Activated CD8-positive, alpha-beta memory T cell treated with anti-CD3 and anti-CD28 coated beads, Interleukin-2, amount 10 ng/mL, durations not matched to agents 7 days and 5 days (primary cell): ENCODE measurements around the gene SERPINB10. TPM values are rescaled to one million over a fixed set of nuclear protein-coding genes. Genes with fewer than 3 reads are reported as not detected.

Experiments
- ATAC-seq: fragments of 150-1000 bp; cut with Tn5 transposase; one replicate; pipeline ENCODE4 v1.10.0; 2021; ENCODE audit warnings: moderate library complexity
- CTCF ChIA-PET: fragments of 350-600 bp; sonication (Branson Sonifier 250); formaldehyde crosslinking; loops from one replicate; lab custom pipeline; 2021; ENCODE audit warnings: antibody characterized with exemption; lab: Charles Lee
- DNase-seq: peaks from one replicate; pipeline ENCODE4 v3.0.0-alpha.2; 2020
- H3K27ac Mint-ChIP-seq: one replicate; pipeline ENCODE4 v1.8.0; 2021; ENCODE audit warnings: mild to moderate bottlenecking, mixed read lengths
- H3K27me3 Mint-ChIP-seq: one replicate; pipeline ENCODE4 v1.8.0; 2021; ENCODE audit warnings: mixed read lengths
- H3K36me3 Mint-ChIP-seq: one replicate; pipeline ENCODE4 v1.8.0; 2021; ENCODE audit warnings: mild to moderate bottlenecking, mixed read lengths
- H3K4me1 Mint-ChIP-seq: one replicate; pipeline ENCODE4 v1.8.0; 2021; ENCODE audit warnings: mixed read lengths
- H3K4me3 Mint-ChIP-seq: one replicate; pipeline ENCODE4 v1.8.0; 2021; ENCODE audit warnings: mild to moderate bottlenecking, moderate library complexity, mixed read lengths
- H3K9me3 Mint-ChIP-seq: one replicate; pipeline ENCODE4 v1.8.0; 2022; ENCODE audit warnings: low read depth, mixed read lengths
- total RNA-seq, 2 experiments: library from RNA; stranded (reverse); gene quantifications; one replicate each; pipeline ENCODE4 v1.2.3, GENCODE V29; 2021

SERPINB10 gene
- total RNA-seq, 2 experiments from 2014 or later = 0.14 TPM; not detected in 1

DNA sequence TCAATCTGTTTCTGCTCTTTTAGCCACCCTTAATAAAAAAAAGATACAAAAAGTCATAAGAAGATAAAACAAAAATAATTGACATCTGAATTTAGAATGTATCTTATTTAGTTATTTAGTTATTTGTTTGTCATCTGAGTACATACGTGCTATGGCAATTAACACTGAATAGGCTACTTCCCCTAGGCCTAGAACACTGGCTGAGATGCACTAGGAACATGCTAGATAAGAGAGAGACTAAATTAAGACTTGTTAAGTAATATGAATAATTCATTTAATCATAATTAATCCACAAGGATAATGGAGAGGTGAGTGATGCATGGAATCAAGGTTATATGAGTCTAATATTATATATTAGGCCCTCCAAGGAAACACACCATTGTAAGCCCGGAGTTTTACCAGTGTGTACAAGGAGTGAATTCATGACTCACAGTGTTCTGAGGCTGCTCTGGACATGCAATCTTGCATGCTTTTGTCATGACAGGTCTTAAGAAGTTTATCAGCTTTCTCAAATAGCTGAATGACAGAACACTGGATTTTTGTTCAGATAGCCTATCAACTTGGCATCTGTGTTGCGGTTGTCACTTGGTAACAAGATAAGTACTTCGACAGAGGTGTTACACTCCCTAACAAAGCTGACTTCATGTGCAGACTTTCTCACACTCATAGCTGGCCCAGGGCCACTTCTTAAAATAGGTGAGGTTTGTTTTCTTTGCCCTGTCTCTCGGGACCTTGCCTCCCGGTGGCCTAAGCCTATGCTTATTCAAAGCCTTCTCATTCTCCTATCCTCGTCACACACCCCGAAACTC lies 25.2 kb upstream of the SERPINB10 start:
- H3K9me3 Mint-ChIP-seq = no peaks in the 10 kb centered on the region
- no peaks in the 10 kb centered on the region for H3K4me1 Mint-ChIP-seq
- no peak overlapping the region for H3K27ac Mint-ChIP-seq
- no peak for ATAC-seq
- H3K4me3 Mint-ChIP-seq = no peak overlapping the region
- H3K27me3 Mint-ChIP-seq = peaks cover 21% of the 10 kb centered on the region
- CTCF ChIA-PET = no interaction called here
- no peak for DNase-seq
- no peaks in the 10 kb centered on the region for H3K36me3 Mint-ChIP-seq

DNA sequence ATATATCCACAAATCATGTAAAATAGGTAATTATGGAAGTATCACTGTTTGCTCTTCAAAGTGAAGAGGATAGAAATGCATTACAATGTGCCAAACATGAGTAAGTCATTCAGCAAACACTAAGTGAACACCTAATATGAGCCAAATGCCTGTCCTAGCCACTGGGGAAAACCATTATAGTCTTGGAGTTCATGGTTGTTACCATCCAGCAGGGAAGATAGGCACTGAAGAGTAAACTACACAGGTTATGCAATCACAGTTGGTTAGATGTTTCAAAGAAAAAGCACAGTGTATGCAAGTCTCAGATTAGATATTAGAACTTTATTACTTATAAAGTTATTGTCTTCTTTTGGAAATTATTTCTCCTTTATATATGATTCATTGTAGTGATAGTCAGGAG lies 24.1 kb upstream of the SERPINB10 start:
- Mint-ChIP-seq H3K9me3 (no peaks in the 10 kb centered on the region), H3K27me3 (peaks cover 20% of the 10 kb centered on the region), H3K27ac (no peak overlapping the region), H3K36me3 (no peaks in the 10 kb centered on the region), H3K4me3 (no peak overlapping the region), H3K4me1 (no peaks in the 10 kb centered on the region)
- CTCF ChIA-PET = no interaction called here
- DNase-seq (no peak), ATAC-seq (no peak)

DNA sequence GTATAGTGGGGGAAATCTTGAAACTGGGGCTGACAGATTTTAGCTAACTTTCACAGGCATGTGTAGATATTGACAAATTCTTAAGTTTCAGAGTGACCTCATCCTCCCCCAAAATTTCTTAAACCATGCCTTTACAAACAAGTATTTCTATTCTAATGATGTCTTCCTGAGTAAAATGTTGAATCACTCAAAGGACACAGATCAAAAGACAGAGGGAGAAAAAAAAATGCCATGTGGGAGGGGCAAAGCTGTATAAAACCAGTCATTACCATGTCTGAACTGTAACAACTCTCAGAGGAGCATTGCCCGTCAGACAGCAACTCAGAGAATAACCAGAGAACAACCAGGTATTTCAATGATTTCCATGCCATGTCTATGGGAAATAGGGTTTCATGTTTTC lies 20.3 kb upstream of the SERPINB10 start, which contains the start of gene SERPINB2:
Gene SERPINB2, plus strand, starts transcription at position 282 of the 400 bp plus-strand sequence. CDS start 3,740 bp downstream, outside the sequence.
- H3K4me1 Mint-ChIP-seq = no peaks in the 10 kb centered on the region
- ATAC-seq = no peak
- H3K27ac Mint-ChIP-seq = no peak within 1 kb of the TSS
- H3K27me3 Mint-ChIP-seq = peaks cover 13% of the 10 kb centered on the region
- H3K4me3 Mint-ChIP-seq = no peak within 1 kb of the TSS
- H3K9me3 Mint-ChIP-seq = no peaks in the 10 kb centered on the region
- H3K36me3 Mint-ChIP-seq = no peaks in the 10 kb centered on the region
- CTCF ChIA-PET = interaction anchor here (1.1 kb wide), 1 partner anchor 92 kb away, joined by 3 read pairs; no protein-coding TSS in a partner anchor
- no peak for DNase-seq

DNA sequence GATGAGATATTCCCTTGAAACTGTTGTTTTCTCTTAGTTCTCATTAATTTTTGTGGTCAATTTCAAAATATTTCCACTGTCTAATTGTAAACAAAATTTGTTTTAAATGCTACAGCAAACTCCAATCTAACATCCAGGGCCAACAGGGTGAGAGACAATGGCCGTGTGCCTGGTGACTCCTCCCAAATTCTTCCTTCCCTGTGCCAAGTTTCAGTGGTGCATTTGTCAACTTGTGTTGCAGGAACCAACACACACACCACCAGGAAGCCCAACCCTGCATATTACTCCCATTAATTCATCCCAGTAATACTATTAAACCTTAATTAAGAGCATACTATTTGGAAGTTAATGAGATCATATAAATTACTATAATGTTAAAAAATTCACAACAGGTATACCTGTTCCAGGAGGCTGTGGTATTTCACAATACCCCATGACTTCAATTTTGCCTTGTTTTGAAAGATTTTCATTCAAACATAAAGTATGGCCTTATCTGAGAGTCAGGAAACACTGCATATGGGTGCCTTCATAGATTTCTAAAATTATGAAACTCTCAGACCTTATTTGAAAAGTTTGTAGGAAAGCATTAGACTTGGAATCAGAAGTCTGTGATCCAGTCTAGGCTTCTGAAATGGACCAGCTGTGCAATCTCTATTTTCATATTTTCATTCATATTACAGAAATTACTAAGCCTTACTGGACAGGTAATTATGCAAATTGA lies 19.1 kb upstream of the SERPINB10 start:
- no peaks in the 10 kb centered on the region for H3K4me1 Mint-ChIP-seq
- no peak overlapping the region for H3K27ac Mint-ChIP-seq
- CTCF ChIA-PET = no interaction called here
- ATAC-seq = no peak
- no peaks in the 10 kb centered on the region for H3K9me3 Mint-ChIP-seq
- H3K27me3 Mint-ChIP-seq = peaks cover 13% of the 10 kb centered on the region
- H3K4me3 Mint-ChIP-seq = no peak overlapping the region
- DNase-seq = no peak
- H3K36me3 Mint-ChIP-seq = no peaks in the 10 kb centered on the region

DNA sequence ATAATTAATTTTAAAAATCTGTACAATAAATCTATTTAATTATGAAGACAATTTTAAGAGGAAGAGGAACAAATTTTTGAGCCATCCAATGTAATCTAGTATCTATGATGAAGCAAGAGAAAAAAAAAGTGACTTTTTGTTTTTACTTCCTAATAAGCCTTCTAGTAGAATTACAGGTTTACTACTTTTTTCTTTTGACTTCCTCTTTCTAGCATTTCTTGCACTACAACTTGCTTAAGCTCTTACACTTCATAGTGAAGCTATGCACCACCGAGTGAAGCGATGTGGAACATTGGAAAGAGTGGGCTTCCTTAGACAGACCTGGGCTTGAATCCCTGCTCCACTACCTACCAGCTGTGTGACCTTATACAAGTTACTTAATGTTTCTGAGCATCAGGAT lies 18.1 kb upstream of the SERPINB10 start:
- Mint-ChIP-seq H3K9me3 (no peaks in the 10 kb centered on the region), H3K36me3 (no peaks in the 10 kb centered on the region), H3K4me1 (no peaks in the 10 kb centered on the region), H3K27ac (no peak overlapping the region), H3K27me3 (peaks cover 13% of the 10 kb centered on the region), H3K4me3 (no peak overlapping the region)
- ATAC-seq = no peak
- DNase-seq = no peak
- CTCF ChIA-PET = no interaction called here

DNA sequence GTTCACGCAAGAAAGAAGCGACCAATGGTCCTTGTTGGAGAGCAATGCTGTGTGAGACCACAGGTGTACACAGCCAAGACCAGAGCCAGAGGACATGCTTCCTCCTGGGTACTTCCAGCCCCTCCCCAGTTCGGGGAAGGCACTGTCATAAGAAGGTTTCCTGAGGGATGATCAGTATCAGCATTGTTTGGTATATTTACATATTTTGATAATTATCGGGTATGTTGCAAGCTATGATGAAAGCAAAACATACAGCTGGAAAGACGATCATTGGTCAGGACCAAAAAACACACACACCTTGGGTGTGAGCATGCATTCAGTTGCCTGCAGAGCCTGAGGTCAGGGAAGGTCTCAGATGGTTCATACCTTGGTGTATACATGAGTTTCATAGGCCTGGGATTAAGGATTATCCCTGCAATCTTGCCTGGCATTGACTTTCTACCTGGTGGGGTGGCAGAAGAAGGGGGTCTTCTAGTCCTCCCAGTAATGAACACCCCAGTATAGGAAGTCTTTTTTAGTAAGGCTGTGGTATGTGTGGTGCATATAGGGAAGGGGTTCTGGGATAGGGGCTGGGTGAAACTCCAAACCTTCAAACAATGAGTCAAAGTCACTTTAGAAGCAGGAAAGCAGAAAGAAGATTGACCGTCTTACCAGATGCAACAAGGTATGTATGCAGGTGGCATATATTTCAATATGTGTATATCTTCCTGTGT lies 17.4 kb upstream of the SERPINB10 start:
- no peak for ATAC-seq
- H3K4me1 Mint-ChIP-seq = no peaks in the 10 kb centered on the region
- H3K9me3 Mint-ChIP-seq = no peaks in the 10 kb centered on the region
- H3K27me3 Mint-ChIP-seq = peaks cover 17% of the 10 kb centered on the region
- no peak overlapping the region for H3K4me3 Mint-ChIP-seq
- no peak overlapping the region for H3K27ac Mint-ChIP-seq
- CTCF ChIA-PET = interaction anchor here (0.8 kb wide), 1 partner anchor 73 kb away, joined by 3 read pairs; no protein-coding TSS in a partner anchor
- no peaks in the 10 kb centered on the region for H3K36me3 Mint-ChIP-seq
- no peak for DNase-seq

DNA sequence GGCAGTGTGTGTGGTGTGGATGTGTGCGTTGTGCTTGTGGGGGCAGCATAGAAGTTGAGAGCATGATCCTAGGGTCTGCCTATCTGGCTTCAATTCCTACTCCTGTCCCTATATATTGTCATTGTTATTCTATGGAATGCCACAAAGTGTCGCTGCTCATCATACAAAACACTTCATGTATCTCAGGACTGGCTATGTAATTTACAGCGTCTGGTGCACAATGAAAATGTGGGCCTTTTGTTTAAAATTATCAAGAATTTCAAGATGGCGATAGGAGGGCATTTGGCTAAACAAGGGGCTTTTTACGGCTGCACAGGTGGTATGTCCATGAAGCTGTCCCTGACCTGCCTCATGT lies 16.8 kb upstream of the SERPINB10 start:
- ATAC-seq (no peak), DNase-seq (no peak)
- Mint-ChIP-seq H3K4me1 (no peaks in the 10 kb centered on the region), H3K4me3 (no peak overlapping the region), H3K27ac (no peak overlapping the region), H3K9me3 (no peaks in the 10 kb centered on the region), H3K36me3 (no peaks in the 10 kb centered on the region), H3K27me3 (peaks cover 15% of the 10 kb centered on the region)
- CTCF ChIA-PET = interaction anchor here (0.8 kb wide), 1 partner anchor 73 kb away, joined by 3 read pairs; no protein-coding TSS in a partner anchor

DNA sequence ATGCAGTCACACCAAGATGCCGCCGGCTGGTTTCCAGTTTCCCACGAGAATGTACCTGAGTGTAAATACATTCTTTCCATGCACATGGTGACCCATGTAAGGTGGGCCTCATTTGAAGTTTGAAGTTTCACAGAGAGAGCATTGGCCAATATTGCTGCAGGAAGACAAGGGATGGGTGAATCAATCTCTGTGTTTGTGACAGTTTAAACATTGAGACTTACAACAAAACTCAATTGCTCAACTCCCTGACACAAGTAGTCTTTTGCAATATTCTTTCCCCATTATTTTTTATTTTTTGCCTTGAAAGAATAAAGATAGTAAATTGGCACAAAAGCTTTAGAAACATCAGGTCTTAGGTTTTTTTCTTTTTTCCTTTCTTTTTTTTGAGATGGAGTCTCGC lies 15.2 kb upstream of the SERPINB10 start:
- H3K4me1 Mint-ChIP-seq = no peaks in the 10 kb centered on the region
- H3K9me3 Mint-ChIP-seq = no peaks in the 10 kb centered on the region
- DNase-seq (no peak), ATAC-seq (no peak)
- H3K36me3 Mint-ChIP-seq = no peaks in the 10 kb centered on the region
- no peak overlapping the region for H3K4me3 Mint-ChIP-seq
- H3K27me3 Mint-ChIP-seq = peaks cover 11% of the 10 kb centered on the region
- CTCF ChIA-PET = no interaction called here
- no peak overlapping the region for H3K27ac Mint-ChIP-seq

DNA sequence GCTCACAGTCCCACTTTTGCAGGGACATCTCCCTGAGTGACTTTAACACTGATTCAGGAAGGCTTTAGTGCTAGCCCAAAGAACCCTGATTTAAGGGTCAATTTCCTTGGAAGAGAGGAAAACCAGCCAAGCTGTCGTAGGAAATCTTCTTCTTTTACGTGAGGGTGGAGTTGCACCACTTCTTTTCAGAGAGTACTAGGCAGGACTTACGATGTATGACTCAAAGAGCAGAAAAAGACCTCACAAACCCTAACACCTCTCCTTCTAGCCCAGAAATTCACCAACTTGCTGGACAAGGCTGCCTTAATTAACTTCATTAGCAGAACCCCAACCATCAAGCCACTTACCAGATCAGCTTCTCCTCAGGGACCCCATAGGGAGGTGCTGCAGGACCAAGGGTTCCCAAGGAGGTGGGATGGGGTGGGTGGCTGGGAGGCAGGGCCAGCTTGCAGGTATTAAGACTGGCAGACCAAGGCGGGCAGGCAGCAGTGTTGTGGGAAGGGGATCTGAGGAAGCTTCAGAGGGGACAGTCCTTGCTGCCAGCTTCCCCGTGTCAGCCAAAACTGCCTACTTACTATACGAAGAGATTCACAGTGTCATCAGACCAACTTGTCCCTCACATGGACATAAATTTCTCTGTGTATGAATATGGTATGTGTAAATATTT lies 13.5 kb upstream of the SERPINB10 start:
- H3K36me3 Mint-ChIP-seq = no peaks in the 10 kb centered on the region
- H3K27me3 Mint-ChIP-seq = peaks cover 8% of the 10 kb centered on the region
- CTCF ChIA-PET = interaction anchor here (0.7 kb wide), 1 partner anchor 85 kb away, joined by 3 read pairs; no protein-coding TSS in a partner anchor
- DNase-seq (no peak), ATAC-seq (no peak)
- no peaks in the 10 kb centered on the region for H3K9me3 Mint-ChIP-seq
- no peak overlapping the region for H3K4me3 Mint-ChIP-seq
- H3K27ac Mint-ChIP-seq = no peak overlapping the region
- no peaks in the 10 kb centered on the region for H3K4me1 Mint-ChIP-seq

DNA sequence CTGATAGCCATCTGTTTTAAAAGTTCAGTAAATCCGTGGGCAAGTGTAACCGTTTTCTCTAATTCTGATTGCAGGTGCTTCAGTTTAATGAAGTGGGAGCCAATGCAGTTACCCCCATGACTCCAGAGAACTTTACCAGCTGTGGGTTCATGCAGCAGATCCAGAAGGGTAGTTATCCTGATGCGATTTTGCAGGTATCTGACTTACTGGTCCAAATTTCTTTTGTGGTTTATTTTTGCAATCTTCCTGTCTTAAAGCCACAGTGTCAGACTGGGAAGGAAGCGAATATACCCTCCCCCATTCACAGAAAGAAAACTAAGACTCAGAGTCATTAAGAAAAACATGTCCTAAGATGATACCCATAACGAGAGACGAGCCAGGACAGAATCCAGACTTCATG lies 12.6 kb upstream of the SERPINB10 start:
- peaks cover 8% of the 10 kb centered on the region for H3K27me3 Mint-ChIP-seq
- no peaks in the 10 kb centered on the region for H3K9me3 Mint-ChIP-seq
- no peaks in the 10 kb centered on the region for H3K36me3 Mint-ChIP-seq
- ATAC-seq = no peak
- CTCF ChIA-PET = no interaction called here
- no peak overlapping the region for H3K27ac Mint-ChIP-seq
- H3K4me1 Mint-ChIP-seq = no peaks in the 10 kb centered on the region
- DNase-seq = no peak
- no peak overlapping the region for H3K4me3 Mint-ChIP-seq

DNA sequence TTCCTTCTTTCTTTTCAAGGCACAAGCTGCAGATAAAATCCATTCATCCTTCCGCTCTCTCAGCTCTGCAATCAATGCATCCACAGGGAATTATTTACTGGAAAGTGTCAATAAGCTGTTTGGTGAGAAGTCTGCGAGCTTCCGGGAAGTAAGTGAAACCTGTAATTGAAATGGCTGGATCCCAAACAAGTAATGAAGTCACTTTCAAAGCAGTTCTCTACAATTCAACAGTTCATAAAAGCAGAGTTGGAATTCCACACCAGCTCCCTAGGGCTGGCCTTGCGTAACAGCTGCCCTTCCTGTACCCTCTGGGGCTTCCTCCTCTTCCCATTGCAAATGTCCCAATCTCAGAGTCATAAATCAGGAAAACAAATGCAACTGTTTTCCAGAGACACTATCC lies 10.7 kb upstream of the SERPINB10 start:
- H3K27ac Mint-ChIP-seq = no peak overlapping the region
- DNase-seq (no peak), ATAC-seq (no peak)
- CTCF ChIA-PET = no interaction called here
- H3K4me3 Mint-ChIP-seq = no peak overlapping the region
- H3K27me3 Mint-ChIP-seq = peaks cover 15% of the 10 kb centered on the region
- no peaks in the 10 kb centered on the region for H3K4me1 Mint-ChIP-seq
- H3K36me3 Mint-ChIP-seq = no peaks in the 10 kb centered on the region
- H3K9me3 Mint-ChIP-seq = no peaks in the 10 kb centered on the region

DNA sequence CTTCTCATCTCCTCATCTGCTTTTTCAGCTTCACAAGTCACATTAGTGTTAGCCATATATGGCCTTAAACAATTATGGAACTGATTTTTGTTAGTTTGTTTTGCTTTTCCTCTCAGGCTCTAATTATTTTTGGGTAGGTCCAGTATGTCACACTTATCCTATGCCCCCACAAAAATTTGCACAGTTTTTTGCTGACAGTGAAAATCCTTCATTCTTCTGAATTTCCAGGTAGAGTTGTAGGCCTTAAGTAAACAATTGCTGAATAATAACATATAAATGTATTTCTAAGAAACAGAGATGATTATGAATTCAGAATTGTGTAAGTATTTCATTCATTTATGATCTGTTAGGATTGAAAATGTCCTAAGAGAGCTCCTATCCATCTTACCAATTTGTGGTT lies 8.6 kb upstream of the SERPINB10 start:
- H3K27me3 Mint-ChIP-seq = peaks cover 16% of the 10 kb centered on the region
- CTCF ChIA-PET = no interaction called here
- H3K27ac Mint-ChIP-seq = no peak overlapping the region
- H3K4me3 Mint-ChIP-seq = no peak overlapping the region
- no peaks in the 10 kb centered on the region for H3K9me3 Mint-ChIP-seq
- no peaks in the 10 kb centered on the region for H3K36me3 Mint-ChIP-seq
- ATAC-seq = no peak
- no peak for DNase-seq
- no peaks in the 10 kb centered on the region for H3K4me1 Mint-ChIP-seq
